H1 (cell line): ENCODE data around the gene ATP23. TPM values are rescaled to one million over a fixed set of nuclear protein-coding genes. Genes with fewer than 3 reads are reported as not detected.

Experiments
- ASH2L ChIP-seq: fragments of 200-600, 300-600 bp; sonication (generic); IDR thresholded peaks from one replicate; pipeline ENCODE4 v1.7.1; 2017; ENCODE audit warnings: low read length
- CEBPB ChIP-seq: IDR thresholded peaks from 2 replicates; pipeline ENCODE4 v1.6.1; 2012; ENCODE audit warnings: low read depth, low read length
- GABPA ChIP-seq: IDR thresholded peaks from 2 replicates; pipeline ENCODE4 v1.6.1; 2011; ENCODE audit warnings: mild to moderate bottlenecking, low read length, moderate library complexity, borderline replicate concordance; ENCODE audit not compliant: insufficient read depth
- HDAC6 ChIP-seq: IDR thresholded peaks from one replicate; pipeline ENCODE4 v1.7.1; 2012; ENCODE audit warnings: low read depth, mild to moderate bottlenecking, inconsistent platforms, low read length, moderate library complexity
- SP2 ChIP-seq: IDR thresholded peaks from 2 replicates; pipeline ENCODE4 v1.6.1; 2012; ENCODE audit warnings: mild to moderate bottlenecking, low read length, inconsistent platforms
- polyA plus RNA-seq, 7 experiments: library from polyadenylated mRNA; depleted of rRNA in 3 of 7; stranded (reverse) in 5 of 7; unstranded in 2 of 7; fragments of >200 nt in 5 of 7; fragments of 200-250 nt in 2 of 7; gene quantifications; 1 replicate in 5 of 7; 2 replicates in 1 of 7; 4 replicates in 1 of 7; pipeline versions ENCODE4 v1.2.1 to v1.2.3, GENCODE V29; 2011 to 2013; ENCODE audit warnings: missing spikeins in 2 of 7, mixed read lengths in 2 of 7
- total RNA-seq: library from RNA; stranded (reverse); fragmentation: NEBNext Ultra II Directional; extraction: Animal tissue kit (Norgen Biotek cat#: 25700); gene quantifications from 2 replicates; pipeline ENCODE4 v1.2.1, GENCODE V29; 2021

ATP23 gene
- total and polyA plus RNA-seq, 2 of the 8 experiments (the other 6 are each of a cell fraction or from before 2014, with no cell fraction given), result 10.2 to 13.5 TPM

DNA sequence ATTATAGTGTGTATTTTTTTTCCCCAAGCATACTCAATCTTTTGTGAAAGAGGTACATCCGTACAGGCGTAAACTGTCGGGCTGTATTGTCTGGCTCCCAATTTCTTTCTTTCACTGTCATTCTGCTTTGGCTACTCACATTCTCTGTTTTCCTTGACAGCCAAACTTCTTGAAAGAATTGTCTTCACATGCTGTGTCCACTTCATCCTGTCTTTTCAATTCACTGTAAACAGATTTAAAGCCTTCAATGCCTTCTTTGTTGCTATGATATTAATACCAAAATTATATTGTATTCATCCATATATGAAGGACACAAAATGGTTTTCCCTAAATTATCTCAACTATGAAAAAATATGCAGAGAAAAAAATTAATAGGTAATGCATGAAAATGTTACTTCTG lies 6.0 kb upstream of the ATP23 start (continued):
- TF ChIP-seq GABPA, result no peak
- TF ChIP-seq CEBPB, result no peak
- TF ChIP-seq ASH2L, result no peak
- no peak for TF ChIP-seq SP2
- no peak for TF ChIP-seq HDAC6
- TF ChIP-seq, all 59 proteins: peak for 0
